ELR (cell line): Measurements from ENCODE around the gene BACH2.

ENCODE experiments used
- DNase-seq: peaks from one replicate; pipeline ENCODE4 v3.0.0-alpha.2; 2015; ENCODE audit warnings: low read depth

Gene BACH2

DNA sequence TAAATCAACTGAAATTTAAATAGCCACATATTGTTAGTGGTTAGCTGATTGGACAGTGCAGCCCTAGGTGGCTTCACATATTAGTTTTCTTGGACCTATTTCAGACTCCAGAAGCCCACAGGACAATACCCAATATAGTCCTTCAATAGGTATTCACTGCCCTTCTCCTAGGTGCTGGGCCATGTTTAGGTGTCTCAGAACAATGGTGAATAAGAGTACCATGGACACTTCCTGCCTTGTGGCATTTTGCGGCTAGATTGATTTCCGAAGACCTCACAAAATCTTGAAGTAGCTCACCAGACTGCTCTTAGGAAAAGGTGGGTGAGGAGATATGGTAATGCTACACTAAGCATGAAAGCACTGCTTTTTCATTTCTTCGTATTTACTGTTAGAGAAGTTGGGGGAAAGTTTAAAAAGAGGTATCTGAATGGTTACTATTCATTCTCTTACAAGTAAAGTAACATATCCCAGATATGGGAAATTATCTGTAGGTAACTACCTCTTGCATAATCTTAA is 203.0 kb downstream of the BACH2 start:
- no peak for DNase-seq

DNA sequence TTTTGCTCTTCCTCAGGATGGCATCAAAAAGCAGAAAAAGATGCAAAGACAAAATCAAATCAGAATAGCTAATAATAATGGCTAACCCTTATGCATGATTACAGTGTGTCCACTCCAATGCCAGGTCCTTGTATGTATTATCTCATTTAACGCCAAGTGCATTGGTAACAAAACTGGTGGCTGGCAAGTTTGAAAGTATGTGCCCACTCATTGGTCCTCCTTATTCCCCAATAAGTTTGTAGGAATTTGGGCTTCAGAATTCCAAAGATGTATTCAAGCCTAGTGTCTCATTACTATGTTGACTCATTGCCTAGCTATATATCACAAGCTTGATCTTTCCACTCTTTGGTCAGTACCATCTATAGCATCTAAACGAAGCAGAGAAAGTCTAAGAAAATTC is 205.8 kb downstream of the BACH2 start:
- DNase-seq, result no peak

- DNase-seq, result peak; percentile 49
Measured at GRCh38 chr6:90088009-90088408, 208.6 kb downstream of the BACH2 start.

DNA sequence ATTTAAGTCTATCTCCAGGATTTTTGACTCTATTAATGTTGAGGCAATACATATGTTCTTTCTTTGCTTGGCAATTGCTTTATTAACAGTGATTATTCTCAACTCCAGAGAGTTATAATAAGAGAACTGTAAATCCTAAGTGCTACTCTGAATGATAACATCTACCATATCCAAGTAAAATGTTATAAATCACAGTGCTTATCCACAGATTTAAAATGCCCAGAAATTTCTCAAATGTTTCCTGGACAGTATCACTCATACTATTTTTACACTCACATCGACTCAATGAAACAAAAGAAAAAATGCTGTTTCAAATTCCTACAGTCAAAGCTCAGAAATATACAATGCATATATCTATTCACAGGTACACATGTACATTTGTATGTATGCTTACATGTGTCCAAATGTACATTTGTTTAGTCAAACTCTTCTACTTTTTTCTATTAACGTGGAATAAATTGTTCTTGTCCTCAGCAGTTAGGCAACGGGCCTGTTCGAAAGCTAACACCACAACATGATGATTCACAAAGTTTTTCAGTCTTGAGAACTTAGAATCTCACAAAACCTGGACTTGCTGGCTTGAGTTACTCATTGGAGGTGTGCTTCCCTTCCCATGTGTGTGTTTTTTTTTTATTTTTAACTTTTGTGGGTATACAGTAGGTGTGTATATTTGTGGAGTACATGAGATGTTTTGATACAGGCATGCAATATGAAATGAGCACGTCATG is 209.4 kb downstream of the BACH2 start:
- peak; percentile 35 for DNase-seq

DNA sequence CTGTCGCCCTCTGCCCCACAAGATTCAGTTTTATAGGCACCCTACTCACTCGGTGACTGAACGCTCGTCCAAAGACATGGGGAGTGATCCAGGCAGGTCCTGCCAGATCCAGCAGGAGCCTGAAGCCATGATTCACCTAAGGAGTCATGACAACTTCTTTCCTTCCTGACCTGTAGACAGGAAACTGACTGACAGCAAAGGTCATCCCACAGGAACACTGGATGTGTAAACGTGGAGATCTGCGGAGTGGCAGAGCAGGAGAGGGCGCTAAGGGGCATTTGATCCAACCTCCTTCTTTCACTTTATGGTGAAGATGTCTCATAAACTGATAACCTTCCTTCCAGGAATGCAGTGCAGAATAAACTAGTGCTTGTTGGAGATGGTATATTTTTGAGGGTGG is 210.1 kb downstream of the BACH2 start:
- DNase-seq, result peak; percentile 67

GRCh38 chr6:90083891-90084290 is 212.8 kb downstream of the BACH2 start:
- DNase-seq, result no peak

DNA sequence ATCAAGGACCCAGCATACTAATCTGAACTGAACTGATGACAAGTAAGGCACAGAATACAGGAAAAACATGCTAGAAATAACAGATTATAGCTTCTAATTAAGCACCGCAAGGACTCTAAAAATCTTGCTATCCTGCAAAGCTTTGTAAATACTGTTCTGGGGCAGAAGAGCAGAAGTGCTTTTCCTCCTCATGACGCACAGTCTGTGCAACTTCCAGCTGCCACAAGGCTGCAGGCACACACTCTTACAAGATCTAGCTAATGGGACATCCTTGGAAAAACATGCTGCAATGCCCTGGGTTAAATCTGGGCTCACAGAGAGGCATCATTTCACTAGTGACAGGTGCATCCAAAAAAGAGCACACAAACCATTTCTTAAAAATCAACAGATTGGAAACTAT is 213.8 kb downstream of the BACH2 start:
- DNase-seq, result no peak

GRCh38 chr6:90080876-90081481 is 215.7 kb downstream of the BACH2 start:
- no peak for DNase-seq

GRCh38 chr6:90079560-90080490 is 216.8 kb downstream of the BACH2 start:
- no peak for DNase-seq

DNA sequence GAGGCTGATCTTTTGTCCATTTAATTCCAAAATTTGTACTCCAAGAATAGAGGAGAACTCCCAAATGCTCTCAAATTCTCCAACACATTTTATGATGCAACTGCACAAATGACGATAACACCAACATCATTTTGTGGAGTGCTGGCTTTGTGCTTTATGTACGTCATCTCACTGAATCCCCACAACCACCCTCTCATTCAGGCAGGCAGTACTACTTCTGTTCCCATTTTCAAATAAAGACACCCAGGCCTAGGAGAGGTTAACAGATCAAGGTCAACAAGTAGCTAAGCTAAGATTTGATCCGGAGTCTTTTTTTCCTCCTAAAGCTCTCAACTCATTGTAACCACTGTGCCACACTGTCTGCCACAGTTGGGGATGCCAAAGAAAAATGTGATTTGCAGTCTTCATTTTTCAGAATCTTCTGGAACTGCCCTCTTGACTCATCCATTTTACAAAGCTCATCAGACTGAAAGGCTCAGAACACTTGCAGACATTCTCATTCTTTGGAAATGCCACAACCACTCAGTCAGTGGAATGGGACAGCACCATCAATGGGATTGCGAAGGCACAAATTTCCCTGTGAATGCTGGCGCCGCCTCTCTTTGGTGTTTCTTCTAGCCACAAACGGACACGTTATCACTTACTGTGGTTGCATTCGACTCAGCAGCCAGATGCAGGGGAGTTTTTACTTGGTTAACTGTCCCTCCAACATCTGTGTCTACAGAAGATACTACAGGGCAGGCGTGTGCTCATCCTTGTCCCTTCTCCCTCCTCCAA is 217.9 kb downstream of the BACH2 start:
- DNase-seq, result no peak

GRCh38 chr6:90076511-90077415 is 219.9 kb downstream of the BACH2 start:
- DNase-seq, result no peak

DNA sequence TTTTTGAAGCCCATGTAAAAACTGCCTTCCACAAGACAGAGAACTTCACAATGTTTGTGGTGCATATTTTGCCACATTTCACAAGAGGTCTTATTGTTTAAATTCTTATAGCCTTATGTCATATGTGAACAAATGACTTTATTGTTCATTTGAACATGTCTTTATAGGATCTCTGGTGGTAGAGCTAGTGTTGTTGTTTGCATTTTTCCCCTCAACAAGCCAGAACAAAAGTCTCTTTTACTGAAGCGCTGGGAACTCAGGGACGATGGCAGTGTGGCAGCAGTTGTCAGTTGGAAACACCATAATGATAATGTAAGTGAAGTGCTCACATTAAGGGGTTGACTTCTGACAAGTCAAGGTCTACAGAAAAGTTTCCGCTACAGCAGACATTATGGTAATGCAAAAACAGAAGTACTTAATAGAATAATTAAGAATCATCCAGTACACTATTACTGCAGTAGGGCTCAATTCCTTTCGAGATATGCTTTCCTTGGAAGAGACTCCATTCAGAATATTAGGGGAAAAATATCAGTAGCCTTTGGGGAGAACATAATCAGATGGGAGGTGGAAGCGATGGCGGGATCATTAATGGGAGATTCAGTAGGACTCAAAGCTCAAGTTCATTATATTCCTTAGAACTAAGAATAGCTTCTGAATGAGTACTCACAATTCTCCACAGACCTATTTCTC is 222.3 kb downstream of the BACH2 start:
- peak; percentile 4 for DNase-seq

DNA sequence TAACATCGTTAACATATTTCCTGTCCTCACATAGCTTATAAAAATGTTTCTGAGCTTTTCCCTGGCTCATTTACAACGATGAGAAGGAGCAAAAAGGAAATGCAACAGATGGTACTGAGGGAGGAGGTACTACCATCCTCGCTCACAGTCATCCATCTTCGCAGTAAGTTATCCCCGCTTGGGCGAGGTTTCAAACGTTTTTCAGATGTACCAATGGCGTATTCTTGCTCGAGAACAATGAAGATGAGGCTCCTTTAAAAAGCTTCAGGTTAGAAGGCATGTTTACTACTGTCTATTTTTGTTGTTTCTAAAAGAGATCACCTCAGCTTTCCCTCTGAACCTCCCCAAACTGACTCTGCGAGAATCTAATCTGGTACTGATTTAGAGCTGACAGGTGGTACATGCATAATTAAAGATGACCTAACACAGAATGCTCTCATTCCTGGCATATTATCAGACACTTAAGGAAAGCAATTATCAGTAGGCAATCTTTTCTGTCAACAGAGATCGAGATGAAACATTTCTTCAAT is 223.6 kb downstream of the BACH2 start:
- DNase-seq, result no peak

- DNase-seq, result no peak
Measured at GRCh38 chr6:90072501-90072900, 224.1 kb downstream of the BACH2 start.

- peak; percentile 29 for DNase-seq
Measured at GRCh38 chr6:90068703-90069523, 227.7 kb downstream of the BACH2 start.

DNA sequence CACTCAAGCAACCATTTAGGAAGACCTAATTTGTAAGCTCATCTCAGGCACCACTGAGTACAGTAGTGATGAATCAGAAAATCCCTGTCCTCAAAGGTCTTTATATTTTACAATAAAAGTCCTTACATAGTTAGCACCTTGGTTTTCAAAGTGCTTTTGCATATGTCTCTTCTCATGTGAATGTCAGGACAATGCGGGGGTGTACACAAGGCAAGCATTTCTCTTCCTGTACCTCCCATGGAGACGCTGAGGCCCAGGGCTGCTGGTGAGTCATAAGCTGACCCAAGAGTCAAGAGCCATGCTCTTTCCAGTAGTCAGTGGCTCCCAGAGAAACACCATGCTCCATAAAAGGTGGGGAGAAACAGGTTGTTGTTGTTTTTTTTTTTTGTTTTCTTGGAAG is 228.4 kb downstream of the BACH2 start:
- DNase-seq, result peak; percentile 69

DNA sequence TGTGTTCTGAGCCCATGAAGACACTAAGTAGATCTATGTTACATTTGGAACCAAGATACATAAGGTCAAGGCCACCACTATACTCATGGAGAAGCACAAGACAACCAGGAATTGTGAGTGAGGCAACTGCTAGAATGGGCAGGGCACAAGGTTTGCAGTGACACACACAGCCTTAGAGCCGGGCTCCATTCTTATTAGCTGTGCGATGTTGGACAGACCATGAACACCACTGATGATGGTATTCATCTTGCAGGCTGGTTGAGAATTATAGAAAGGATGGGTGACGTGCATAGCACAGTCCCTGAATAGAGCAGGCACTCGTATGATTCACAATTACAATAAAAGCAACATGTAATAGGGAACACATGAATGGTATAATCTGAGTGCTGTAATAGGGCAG is 229.9 kb downstream of the BACH2 start:
- no peak for DNase-seq

DNA sequence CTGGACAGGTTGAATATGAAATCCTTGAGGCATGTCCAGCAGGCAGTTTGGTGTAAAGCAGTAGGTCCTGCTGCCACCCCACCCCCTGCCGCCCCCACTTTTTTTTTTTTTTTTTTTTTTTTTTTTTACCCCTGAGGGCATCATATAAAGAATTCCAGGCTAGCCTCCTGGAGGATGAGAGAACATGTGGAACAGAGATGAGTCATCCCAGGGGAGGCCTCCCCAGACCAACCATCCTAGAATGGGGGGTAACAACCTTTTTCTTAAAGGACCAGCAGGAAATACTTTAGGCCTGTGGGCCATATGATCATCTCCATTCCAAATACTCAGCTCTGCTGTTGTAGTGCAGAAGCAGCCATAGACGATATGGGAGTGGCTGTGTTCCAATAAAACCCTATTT is 231.5 kb downstream of the BACH2 start:
- DNase-seq, result peak; percentile 18

DNA sequence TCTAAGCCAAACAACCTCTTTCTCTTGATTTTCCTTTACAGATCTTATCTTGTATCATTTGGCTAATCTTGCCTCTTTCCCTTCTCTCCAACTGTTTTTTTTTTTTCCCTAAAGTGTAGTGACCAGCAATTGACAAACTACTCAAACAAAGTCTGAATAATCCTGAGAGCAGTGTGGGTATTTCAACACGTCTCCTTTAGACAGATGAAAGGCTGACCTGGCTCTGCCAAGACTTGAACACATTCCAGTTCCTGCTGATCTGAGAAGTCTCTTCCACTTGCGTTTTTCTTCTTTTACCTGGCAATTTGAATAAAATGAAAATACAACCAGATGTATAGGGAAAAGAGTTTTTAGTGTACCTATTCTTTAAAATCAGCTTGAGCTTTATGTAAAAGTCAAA is 234.0 kb downstream of the BACH2 start:
- DNase-seq, result no peak
